H1 (cell line): Measurements from ENCODE around the gene BTAF1. TPM values are rescaled to one million over a fixed set of nuclear protein-coding genes. Genes with fewer than 3 reads are reported as not detected.

Source experiments
- polyA plus RNA-seq, 7 experiments: library from polyadenylated mRNA; depleted of rRNA in 3 of 7; stranded (reverse) in 5 of 7; unstranded in 2 of 7; fragments of >200 nt in 5 of 7; fragments of 200-250 nt in 2 of 7; gene quantifications; 1 replicate in 5 of 7; 2 replicates in 1 of 7; 4 replicates in 1 of 7; pipeline versions ENCODE4 v1.2.1 to v1.2.3, GENCODE V29; 2011 to 2013; ENCODE audit warnings: missing spikeins in 2 of 7, mixed read lengths in 2 of 7
- total RNA-seq: library from RNA; stranded (reverse); fragmentation: NEBNext Ultra II Directional; extraction: Animal tissue kit (Norgen Biotek cat#: 25700); gene quantifications from 2 replicates; pipeline ENCODE4 v1.2.1, GENCODE V29; 2021
- TF ChIP-seq, protein P1 (sequence below): fragments of 300-600 bp; sonication (generic); IDR thresholded peaks from 2 replicates; pipeline ENCODE4 v1.7.1; 2012; ENCODE audit warnings: low read length, moderate library complexity, mild to moderate bottlenecking, inconsistent platforms; ENCODE audit not compliant: insufficient replicate concordance

The BTAF1 gene
- total and polyA plus RNA-seq, 2 of the 8 experiments (the other 6 are each of a cell fraction or from before 2014, with no cell fraction given), result 24.5 to 39.1 TPM

- TF ChIP-seq, protein P1, sequence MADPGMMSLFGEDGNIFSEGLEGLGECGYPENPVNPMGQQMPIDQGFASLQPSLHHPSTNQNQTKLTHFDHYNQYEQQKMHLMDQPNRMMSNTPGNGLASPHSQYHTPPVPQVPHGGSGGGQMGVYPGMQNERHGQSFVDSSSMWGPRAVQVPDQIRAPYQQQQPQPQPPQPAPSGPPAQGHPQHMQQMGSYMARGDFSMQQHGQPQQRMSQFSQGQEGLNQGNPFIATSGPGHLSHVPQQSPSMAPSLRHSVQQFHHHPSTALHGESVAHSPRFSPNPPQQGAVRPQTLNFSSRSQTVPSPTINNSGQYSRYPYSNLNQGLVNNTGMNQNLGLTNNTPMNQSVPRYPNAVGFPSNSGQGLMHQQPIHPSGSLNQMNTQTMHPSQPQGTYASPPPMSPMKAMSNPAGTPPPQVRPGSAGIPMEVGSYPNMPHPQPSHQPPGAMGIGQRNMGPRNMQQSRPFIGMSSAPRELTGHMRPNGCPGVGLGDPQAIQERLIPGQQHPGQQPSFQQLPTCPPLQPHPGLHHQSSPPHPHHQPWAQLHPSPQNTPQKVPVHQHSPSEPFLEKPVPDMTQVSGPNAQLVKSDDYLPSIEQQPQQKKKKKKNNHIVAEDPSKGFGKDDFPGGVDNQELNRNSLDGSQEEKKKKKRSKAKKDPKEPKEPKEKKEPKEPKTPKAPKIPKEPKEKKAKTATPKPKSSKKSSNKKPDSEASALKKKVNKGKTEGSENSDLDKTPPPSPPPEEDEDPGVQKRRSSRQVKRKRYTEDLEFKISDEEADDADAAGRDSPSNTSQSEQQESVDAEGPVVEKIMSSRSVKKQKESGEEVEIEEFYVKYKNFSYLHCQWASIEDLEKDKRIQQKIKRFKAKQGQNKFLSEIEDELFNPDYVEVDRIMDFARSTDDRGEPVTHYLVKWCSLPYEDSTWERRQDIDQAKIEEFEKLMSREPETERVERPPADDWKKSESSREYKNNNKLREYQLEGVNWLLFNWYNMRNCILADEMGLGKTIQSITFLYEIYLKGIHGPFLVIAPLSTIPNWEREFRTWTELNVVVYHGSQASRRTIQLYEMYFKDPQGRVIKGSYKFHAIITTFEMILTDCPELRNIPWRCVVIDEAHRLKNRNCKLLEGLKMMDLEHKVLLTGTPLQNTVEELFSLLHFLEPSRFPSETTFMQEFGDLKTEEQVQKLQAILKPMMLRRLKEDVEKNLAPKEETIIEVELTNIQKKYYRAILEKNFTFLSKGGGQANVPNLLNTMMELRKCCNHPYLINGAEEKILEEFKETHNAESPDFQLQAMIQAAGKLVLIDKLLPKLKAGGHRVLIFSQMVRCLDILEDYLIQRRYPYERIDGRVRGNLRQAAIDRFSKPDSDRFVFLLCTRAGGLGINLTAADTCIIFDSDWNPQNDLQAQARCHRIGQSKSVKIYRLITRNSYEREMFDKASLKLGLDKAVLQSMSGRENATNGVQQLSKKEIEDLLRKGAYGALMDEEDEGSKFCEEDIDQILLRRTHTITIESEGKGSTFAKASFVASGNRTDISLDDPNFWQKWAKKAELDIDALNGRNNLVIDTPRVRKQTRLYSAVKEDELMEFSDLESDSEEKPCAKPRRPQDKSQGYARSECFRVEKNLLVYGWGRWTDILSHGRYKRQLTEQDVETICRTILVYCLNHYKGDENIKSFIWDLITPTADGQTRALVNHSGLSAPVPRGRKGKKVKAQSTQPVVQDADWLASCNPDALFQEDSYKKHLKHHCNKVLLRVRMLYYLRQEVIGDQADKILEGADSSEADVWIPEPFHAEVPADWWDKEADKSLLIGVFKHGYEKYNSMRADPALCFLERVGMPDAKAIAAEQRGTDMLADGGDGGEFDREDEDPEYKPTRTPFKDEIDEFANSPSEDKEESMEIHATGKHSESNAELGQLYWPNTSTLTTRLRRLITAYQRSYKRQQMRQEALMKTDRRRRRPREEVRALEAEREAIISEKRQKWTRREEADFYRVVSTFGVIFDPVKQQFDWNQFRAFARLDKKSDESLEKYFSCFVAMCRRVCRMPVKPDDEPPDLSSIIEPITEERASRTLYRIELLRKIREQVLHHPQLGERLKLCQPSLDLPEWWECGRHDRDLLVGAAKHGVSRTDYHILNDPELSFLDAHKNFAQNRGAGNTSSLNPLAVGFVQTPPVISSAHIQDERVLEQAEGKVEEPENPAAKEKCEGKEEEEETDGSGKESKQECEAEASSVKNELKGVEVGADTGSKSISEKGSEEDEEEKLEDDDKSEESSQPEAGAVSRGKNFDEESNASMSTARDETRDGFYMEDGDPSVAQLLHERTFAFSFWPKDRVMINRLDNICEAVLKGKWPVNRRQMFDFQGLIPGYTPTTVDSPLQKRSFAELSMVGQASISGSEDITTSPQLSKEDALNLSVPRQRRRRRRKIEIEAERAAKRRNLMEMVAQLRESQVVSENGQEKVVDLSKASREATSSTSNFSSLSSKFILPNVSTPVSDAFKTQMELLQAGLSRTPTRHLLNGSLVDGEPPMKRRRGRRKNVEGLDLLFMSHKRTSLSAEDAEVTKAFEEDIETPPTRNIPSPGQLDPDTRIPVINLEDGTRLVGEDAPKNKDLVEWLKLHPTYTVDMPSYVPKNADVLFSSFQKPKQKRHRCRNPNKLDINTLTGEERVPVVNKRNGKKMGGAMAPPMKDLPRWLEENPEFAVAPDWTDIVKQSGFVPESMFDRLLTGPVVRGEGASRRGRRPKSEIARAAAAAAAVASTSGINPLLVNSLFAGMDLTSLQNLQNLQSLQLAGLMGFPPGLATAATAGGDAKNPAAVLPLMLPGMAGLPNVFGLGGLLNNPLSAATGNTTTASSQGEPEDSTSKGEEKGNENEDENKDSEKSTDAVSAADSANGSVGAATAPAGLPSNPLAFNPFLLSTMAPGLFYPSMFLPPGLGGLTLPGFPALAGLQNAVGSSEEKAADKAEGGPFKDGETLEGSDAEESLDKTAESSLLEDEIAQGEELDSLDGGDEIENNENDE, result no peak
Measured at GRCh38 chr10:92024700-92025099, 101.1 kb downstream of the BTAF1 start (continued).
